UCSD-AML1 (cell line): ENCODE data around the gene ABLIM1.

ENCODE experiments used
- DNase-seq: peaks from one replicate; lab custom pipeline; 2025; ENCODE audit not compliant: unreplicated experiment; lab: John Stamatoyannopoulos, UW

The ABLIM1 gene

GRCh38 chr10:114624422-114624821 lies 33.7 kb downstream of the ABLIM1 start:
- DNase-seq: no peak

- no peak for DNase-seq
Measured at GRCh38 chr10:114623661-114624294, 34.3 kb downstream of the ABLIM1 start.

- no peak for DNase-seq
Measured at GRCh38 chr10:114623155-114623554, 34.9 kb downstream of the ABLIM1 start.

GRCh38 chr10:114618722-114619121 lies 39.4 kb downstream of the ABLIM1 start:
- no peak for DNase-seq

- no peak for DNase-seq
Measured at GRCh38 chr10:114616516-114616915, 41.6 kb downstream of the ABLIM1 start.

GRCh38 chr10:114616103-114616502 lies 42.0 kb downstream of the ABLIM1 start:
- no peak for DNase-seq

GRCh38 chr10:114615600-114616007 lies 42.5 kb downstream of the ABLIM1 start:
- no peak for DNase-seq

GRCh38 chr10:114613237-114613979 lies 44.7 kb downstream of the ABLIM1 start:
- no peak for DNase-seq

GRCh38 chr10:114611617-114612016 lies 46.5 kb downstream of the ABLIM1 start:
- DNase-seq: no peak

- no peak for DNase-seq
Measured at GRCh38 chr10:114609518-114610426, 48.3 kb downstream of the ABLIM1 start.

GRCh38 chr10:114607358-114607998 lies 50.6 kb downstream of the ABLIM1 start:
- DNase-seq: no peak

GRCh38 chr10:114605155-114605797 lies 52.8 kb downstream of the ABLIM1 start:
- DNase-seq: no peak

GRCh38 chr10:114604357-114605130 lies 53.5 kb downstream of the ABLIM1 start:
- no peak for DNase-seq

GRCh38 chr10:114603948-114604347 lies 54.1 kb downstream of the ABLIM1 start:
- peak; percentile 26 for DNase-seq

GRCh38 chr10:114603303-114603702 lies 54.8 kb downstream of the ABLIM1 start:
- no peak for DNase-seq

GRCh38 chr10:114600057-114600456 lies 58.0 kb downstream of the ABLIM1 start:
- no peak for DNase-seq

GRCh38 chr10:114596793-114597192 lies 61.3 kb downstream of the ABLIM1 start:
- no peak for DNase-seq

GRCh38 chr10:114593816-114594468 lies 64.1 kb downstream of the ABLIM1 start:
- DNase-seq: no peak

GRCh38 chr10:114593240-114593792 lies 64.8 kb downstream of the ABLIM1 start:
- DNase-seq: no peak
